Measurements from ENCODE around the gene KIDINS220. TPM values are rescaled to one million over a fixed set of nuclear protein-coding genes. Genes with fewer than 3 reads are reported as not detected.

The KIDINS220 gene
- total RNA-seq, 1 donor from 2014 or later: 60.0 TPM

- H3K4me3 ChIP-seq: no peak overlapping the region
- TF ChIP-seq CTCF (IDR thresholded peaks at IDR 0.05; ENCODE audit: borderline replicate concordance): no peak
- peaks cover 42% of the 10 kb centered on the region for H3K4me1 ChIP-seq
- H3K27ac ChIP-seq (replicated peaks): peak overlapping the region; percentile 46
- DNase-seq: no peak
- peaks cover 86% of the 10 kb centered on the region for H3K36me3 ChIP-seq
- no peaks in the 10 kb centered on the region for H3K9me3 ChIP-seq (replicated peaks)
- H3K27me3 ChIP-seq (ENCODE audit: low read depth): no peaks in the 10 kb centered on the region
- intact Hi-C loops (cut with micrococcal nuclease): no loop called here
These were observed 42.2 kb downstream of the KIDINS220 start for GRCh38 chr2:8794923-8795825.

GRCh38 chr2:8790739-8791162, 46.7 kb downstream of the KIDINS220 start:
- peaks cover 93% of the 10 kb centered on the region for H3K36me3 ChIP-seq
- TF ChIP-seq CTCF (IDR thresholded peaks at IDR 0.05; ENCODE audit: borderline replicate concordance): no peak
- H3K27ac ChIP-seq (replicated peaks): no peak overlapping the region
- no peak overlapping the region for H3K4me3 ChIP-seq
- no peaks in the 10 kb centered on the region for H3K27me3 ChIP-seq (ENCODE audit: low read depth)
- H3K9me3 ChIP-seq (replicated peaks): no peaks in the 10 kb centered on the region
- no peak for DNase-seq
- intact Hi-C loops (cut with micrococcal nuclease): no loop called here
- peaks cover 19% of the 10 kb centered on the region for H3K4me1 ChIP-seq

GRCh38 chr2:8786463-8786862, 51.0 kb downstream of the KIDINS220 start:
- intact Hi-C loops (cut with micrococcal nuclease): no loop called here
- H3K27me3 ChIP-seq (ENCODE audit: low read depth): no peaks in the 10 kb centered on the region
- no peaks in the 10 kb centered on the region for H3K9me3 ChIP-seq (replicated peaks)
- no peak for DNase-seq
- no peak overlapping the region for H3K27ac ChIP-seq (replicated peaks)
- H3K36me3 ChIP-seq: peaks cover 70% of the 10 kb centered on the region
- no peak overlapping the region for H3K4me3 ChIP-seq
- H3K4me1 ChIP-seq: peaks cover 5% of the 10 kb centered on the region
- TF ChIP-seq CTCF (IDR thresholded peaks at IDR 0.05; ENCODE audit: borderline replicate concordance): no peak

- Histone ChIP-seq H3K4me1 (peaks cover 13% of the 10 kb centered on the region), H3K4me3 (no peak overlapping the region), H3K27me3 (ENCODE audit: low read depth) (no peaks in the 10 kb centered on the region), H3K9me3 (replicated peaks) (no peaks in the 10 kb centered on the region), H3K27ac (replicated peaks) (no peak overlapping the region), H3K36me3 (peaks cover 56% of the 10 kb centered on the region)
- no peak for DNase-seq
- TF ChIP-seq CTCF (IDR thresholded peaks at IDR 0.05; ENCODE audit: borderline replicate concordance): no peak
- intact Hi-C loops (cut with micrococcal nuclease): no loop called here
These were observed 57.4 kb downstream of the KIDINS220 start for GRCh38 chr2:8779795-8780671.

- no peak for DNase-seq
- Histone ChIP-seq H3K27me3 (ENCODE audit: low read depth) (no peaks in the 10 kb centered on the region), H3K4me3 (no peak overlapping the region), H3K4me1 (no peaks in the 10 kb centered on the region), H3K27ac (replicated peaks) (no peak overlapping the region), H3K36me3 (peaks cover 89% of the 10 kb centered on the region), H3K9me3 (replicated peaks) (no peaks in the 10 kb centered on the region)
- intact Hi-C loops (cut with micrococcal nuclease): no loop called here
- no peak for TF ChIP-seq CTCF (IDR thresholded peaks at IDR 0.05; ENCODE audit: borderline replicate concordance)
These were observed 63.0 kb downstream of the KIDINS220 start for GRCh38 chr2:8774371-8774770.

Data from left ventricle myocardium inferior (tissue), 1 donor.